Right ventricle myocardium inferior (tissue), 1 donor: ENCODE data around the gene DPP6. TPM values are rescaled to one million over a fixed set of nuclear protein-coding genes. Genes with fewer than 3 reads are reported as not detected.

Experiments used
- ATAC-seq: fragments of 200-7000 bp; cut with Tn5 transposase; one replicate; pipeline ENCODE4 v1.9.1; 2020; ENCODE audit warnings: mild to moderate bottlenecking, moderate library complexity
- DNase-seq: peaks from one replicate; pipeline ENCODE4 v3.0.0; 2021; ENCODE audit errors: missing footprints
- intact Hi-C: fragments of 100-400 bp; cut with DNase I; formaldehyde crosslinking; loops from one replicate; pipeline ENCODE4 v1.11.0; 2022
- total RNA-seq: library from RNA; stranded (reverse); fragmentation: NEBNext Ultra II Directional; extraction: Animal tissue kit (Norgen Biotek cat#: 25700); gene quantifications from one replicate; pipeline ENCODE4 v1.2.1, GENCODE V29; 2021
- donor health status: DM: no; HTN: yes; CAD: no; lungs with severe emphysema.

Gene DPP6
- total RNA-seq, 1 donor from 2014 or later, result 0.19 TPM

DNA sequence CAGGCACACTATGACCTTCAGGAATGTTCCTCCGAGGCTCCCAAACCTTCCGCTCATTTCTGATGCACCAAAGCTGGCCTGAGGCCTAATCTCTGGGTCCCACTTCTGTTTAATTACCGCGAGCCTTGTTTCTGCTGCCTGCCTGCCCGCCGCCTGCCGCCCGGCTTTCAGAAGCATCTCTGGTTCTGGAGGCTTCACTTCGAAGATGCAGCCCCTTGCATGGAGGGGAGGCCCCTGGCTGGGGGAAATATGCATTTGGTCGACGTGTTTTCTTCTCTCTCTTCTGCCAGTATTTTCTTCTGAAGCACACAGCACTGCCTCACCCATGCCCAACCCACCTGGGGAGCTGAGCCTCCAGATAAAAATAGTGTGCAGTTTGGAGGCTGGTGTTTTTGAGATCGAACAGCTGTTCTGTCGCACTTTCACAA, 783.8 kb downstream of the DPP6 start:
- intact Hi-C loops, result no loop called here

DNA sequence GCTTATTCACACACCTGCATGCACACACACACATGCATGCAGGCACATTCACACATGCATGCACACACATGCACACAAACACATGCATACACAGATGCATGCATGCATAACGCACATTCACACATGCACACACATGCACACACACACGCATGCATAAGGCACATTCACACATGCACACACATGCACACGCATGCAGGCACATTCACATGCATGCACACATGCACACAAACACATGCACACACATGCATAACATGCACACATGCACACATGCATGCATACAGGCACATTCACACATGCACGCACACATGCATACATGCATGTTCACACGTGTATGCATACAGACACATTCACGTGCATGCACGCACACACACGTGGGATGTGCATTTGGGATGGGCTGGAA, 784.9 kb downstream of the DPP6 start:
- DNase-seq, result no peak
- no peak for ATAC-seq
- intact Hi-C loops, result no loop called here

More for the DNA sequence above, 783.8 kb downstream of the DPP6 start:
- no peak for DNase-seq
- no peak for ATAC-seq

DNA sequence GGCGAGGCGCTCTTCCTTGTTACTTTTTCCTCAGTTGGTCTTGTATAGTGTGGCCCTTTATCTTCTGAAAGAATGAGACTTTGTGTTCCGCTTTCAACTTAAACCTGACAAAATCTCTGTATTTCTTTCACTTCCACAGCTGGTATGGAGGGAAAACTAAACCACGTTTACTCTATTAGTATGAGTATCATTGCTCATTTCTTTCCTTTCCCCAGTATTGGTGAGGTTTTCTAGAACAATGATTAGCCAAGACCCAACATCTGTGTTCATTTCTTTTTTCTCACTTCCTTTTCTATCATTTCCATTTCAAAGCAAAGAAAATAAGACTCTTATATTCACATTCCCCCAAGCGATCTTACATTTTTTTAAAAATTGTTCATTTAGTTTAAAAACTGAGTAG, 785.4 kb downstream of the DPP6 start:
- intact Hi-C loops, result no loop called here
- no peak for DNase-seq
- no peak for ATAC-seq

DNA sequence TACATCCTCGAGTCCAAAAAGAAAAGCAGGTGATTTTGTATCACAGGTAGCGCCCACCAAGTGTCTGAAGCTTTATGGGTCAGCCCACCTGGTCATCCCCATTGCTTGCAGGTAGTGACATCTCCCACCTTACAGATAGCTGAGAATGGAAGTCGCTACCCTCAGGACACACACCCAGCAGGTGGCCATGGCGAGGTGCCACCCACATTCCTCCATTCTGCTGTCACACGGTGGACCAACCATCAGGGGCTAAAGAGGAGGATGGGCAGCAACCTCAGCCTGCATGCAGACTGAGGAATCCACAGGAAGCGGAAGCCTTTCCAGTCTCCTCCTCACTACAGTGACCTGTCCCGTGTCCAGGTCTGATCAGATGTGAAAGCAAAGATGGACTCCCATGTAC, 787.9 kb downstream of the DPP6 start:
- no peak for ATAC-seq
- intact Hi-C loops, result no loop called here

DNA sequence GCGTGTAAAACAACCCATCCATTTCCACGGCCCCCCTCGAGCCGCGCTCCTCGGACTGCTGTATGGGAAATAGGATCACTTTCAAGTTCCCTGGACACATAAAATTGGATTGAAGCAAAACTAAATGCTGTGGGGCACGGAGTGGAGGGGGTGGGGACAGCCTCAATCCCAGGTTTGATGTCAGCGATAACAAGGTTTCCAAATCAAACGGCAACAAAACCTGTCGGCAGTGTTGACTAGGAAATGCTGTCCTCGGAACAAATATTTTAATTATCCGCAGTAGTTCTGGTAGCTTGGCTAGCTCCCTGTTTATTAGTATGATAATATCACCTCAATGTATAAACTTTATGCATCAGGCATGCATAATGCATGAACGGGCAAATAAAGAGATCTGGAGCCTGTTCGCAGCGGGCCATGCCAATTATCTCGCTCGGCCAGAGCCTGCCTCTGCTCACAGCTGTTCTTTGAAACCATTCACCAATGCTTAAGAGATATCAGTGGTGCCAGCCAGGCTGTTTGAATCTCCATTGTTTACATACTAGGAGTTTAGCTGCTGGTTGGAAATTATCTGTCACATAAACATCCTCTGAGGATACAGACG, 789.6 kb downstream of the DPP6 start:
- intact Hi-C loops, result no loop called here
- DNase-seq, result no peak
- no peak for ATAC-seq

More for the DNA sequence above, 787.9 kb downstream of the DPP6 start:
- DNase-seq, result no peak

DNA sequence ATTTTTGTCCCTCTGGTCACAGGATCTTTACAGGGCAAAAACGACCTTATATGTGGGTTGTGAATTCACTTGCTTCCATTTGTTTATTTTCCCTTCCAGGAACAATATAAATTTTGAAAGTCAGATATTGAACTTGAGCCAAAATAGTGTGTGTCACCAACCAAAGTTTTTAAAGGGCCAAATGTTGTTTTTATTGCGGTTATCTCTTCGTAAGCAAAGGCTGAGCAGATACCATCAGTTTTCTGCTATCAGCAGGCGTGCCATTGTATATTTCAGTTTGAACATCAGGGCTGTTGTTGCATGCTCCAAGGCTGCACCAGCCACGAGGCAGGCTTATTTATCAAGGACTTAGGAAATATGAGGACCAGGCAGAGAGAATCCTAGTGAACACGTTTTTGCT, 790.4 kb downstream of the DPP6 start:
- intact Hi-C loops, result no loop called here
- DNase-seq (no peak), ATAC-seq (no peak)

DNA sequence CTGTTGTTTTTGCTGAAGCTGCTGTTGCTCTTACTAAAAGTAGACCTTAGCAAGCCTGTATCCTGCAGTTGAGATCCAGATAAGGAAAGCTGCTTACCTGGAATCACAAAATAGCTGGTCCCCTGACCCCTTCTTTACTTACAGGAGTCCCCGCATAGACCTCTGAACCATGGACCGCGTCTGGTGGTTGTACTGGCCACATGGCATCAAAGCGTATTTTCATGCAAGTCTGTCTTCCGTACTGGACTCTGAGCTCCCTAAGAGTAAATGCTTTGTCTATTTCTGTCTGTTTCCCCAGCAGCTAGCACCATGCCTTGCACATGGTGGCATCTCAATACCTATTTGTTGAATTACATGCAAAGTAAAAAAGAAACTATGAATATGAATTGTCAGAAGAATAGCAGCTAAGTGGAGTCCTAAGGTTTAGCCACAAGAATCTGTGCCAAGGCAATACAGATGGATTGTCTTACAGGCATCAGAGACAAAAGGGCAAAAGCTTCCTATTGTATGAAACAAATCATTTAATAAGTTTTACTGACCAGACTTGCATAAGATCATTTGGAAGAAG, 791.6 kb downstream of the DPP6 start:
- intact Hi-C loops, result no loop called here
- ATAC-seq, result no peak
- no peak for DNase-seq

DNA sequence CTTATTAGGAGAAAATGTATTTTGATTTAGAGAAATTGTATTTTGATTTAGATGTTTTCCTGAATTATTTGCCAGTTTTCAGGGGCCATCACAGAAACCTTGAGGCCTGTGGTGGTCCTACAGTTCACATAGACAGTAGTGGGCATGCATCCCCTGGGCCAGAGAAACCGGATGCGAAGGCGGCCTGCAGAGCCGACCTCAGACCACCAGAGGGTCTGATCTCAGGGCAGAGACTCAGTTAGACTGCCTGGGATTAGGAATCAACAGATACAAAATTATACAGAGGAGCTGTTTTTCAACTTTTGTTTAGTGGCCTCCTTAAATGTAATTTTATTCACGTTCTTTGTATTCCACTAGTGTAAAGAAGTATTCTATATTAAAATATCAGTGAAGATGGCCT, 792.3 kb downstream of the DPP6 start:
- ATAC-seq (no peak), DNase-seq (no peak)
- intact Hi-C loops, result no loop called here

DNA sequence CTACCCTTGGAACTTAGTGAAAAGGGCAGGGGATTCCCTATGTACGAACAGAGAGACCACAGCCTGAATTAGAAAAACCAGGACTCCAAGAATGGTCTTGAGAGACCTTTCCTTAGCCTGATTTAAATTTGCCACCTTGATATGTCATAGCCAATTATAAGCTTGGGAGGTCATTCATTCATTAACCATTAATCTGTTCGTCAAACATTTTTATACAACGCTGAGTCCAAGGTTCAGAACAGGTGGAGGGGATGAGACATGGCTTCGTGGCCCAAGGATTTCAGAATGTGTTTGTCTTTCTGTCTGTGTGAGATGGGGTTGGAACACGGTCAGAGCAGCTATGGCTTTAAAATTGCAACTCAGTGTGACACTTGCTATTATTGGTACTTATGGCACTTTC, 792.8 kb downstream of the DPP6 start:
- DNase-seq (no peak), ATAC-seq (no peak)
- intact Hi-C loops, result no loop called here

DNA sequence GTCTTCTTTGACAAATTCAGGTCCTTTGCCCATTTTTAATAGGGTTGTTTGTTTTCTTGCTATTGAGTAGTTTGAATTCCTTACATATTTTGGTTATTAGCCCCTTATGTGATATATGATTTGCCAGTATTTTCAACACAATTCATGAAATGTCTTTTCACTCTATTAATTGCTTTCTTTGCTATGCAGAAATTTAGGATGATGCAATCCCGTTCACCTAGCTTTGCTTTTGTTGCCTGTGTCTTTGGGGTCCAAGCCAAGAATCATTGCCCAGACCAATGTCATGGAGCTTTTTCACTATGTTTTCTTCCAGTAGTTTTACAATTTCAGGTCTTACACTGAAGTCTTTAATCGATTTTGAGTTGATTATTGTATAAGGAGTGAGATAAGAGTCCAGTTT, 796.3 kb downstream of the DPP6 start:
- no peak for DNase-seq
- intact Hi-C loops, result no loop called here

DNA sequence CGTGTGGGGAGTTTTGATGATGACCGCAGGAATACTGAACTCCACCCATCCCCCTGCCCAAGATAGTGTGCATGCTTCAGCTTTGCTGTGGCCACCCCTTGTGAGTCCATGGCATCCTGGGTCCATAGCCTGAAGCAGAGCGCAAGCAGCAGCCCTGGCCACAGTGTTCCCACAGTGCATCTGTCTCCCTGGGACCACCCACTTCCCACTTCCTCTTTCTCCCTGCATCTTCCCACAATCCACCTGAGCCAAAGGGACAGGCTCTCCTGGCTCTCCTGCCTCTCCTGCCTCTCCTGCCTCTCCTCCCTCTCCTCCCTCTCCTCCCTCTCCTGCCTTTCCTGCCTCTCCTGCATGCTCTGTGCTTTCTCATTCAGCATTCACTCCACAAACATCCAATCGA, 800.0 kb downstream of the DPP6 start:
- no peak for ATAC-seq
- DNase-seq, result no peak
- intact Hi-C loops, result no loop called here

More for the DNA sequence above, 796.3 kb downstream of the DPP6 start:
- ATAC-seq, result no peak

DNA sequence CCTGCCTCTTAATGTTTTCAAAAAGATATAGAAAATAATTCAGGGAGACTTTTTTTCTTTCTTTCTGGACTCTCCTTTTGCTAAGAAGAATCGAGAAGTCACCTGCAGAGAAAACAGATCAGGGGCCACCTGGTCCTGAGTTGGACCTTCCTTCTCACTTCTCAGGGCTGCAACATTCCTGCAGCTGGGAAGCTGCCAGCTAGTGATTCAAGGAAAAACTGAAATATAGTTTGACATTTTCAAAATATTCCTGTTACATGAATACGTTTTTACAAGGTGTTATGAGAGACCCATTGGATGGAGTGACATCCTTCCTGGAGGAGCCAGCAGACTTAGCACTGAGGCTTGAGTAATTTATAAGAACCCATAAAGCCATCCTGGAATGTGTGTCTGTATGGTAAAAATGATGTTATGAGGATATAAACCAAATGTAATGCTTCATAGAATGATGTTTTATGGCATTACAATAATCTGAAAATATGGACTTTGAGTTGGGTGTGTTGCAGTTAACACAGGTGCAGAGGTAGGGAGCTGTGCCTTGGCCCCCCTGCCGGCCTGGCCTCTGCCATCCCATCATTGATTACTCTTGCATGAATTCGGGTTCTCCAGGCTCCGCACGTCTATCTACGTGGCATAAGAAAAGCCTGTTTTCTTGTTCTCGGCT, 801.0 kb downstream of the DPP6 start:
- intact Hi-C loops, result no loop called here
- DNase-seq (no peak), ATAC-seq (no peak)

DNA sequence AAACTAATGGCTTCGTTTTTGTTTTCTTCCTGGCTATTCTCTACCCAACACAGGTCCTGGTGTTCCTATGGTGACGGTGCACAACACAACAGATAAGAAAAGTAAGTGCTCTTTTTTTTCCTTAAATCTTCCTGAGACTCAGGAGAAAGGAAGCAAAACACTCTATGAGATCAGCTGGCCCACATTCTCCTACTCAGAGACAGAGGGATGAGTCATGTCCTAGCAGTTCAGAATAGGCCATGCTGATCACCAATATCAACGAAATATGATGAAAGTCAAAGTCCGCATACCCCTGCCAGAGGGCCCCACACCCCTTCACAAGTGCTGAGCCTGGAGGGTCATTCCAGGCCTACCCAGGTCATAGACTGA, 801.5 kb downstream of the DPP6 start:
- DNase-seq, result no peak
- intact Hi-C loops, result no loop called here
- no peak for ATAC-seq

DNA sequence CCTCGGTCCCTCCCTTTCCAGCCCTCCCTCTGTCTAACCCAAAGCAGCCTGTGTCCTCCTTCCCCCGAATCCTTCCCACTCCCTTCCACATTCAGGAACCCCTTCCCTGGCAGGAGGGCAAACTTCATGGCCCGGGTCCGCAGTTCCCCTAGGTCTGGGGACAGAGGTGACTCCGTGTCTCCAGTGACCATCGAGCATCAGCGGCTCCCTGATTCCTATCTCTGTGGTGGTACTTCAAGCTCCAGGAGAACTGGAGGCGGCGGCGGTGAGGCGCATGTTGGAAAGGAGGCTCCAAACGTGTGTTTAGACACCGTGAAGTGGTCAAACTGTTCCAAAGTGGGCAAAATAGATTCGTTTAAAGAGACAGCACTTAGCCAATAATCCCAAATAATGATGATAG, 802.6 kb downstream of the DPP6 start:
- intact Hi-C loops, result no loop called here
- DNase-seq (no peak), ATAC-seq (no peak)

DNA sequence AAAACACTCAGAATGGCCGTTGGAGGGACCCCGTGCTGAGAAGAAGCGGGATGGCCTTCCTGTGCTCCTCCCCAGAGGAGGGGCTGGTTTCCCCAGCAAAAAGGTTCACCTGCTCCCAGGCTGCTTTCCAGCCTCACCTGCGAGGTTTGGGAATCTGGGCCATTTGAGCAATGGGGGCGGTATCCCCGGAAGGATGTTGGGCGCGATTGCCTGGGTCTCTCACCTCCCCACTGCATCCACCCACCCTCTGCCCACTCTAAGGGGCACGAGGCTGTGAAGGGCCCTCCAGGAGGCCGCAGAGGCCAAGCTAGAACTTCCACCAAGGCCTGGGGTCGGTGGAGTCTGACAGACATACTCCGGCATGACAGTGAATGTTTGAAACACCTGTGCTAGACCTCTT, 803.2 kb downstream of the DPP6 start:
- intact Hi-C loops, result no loop called here

DNA sequence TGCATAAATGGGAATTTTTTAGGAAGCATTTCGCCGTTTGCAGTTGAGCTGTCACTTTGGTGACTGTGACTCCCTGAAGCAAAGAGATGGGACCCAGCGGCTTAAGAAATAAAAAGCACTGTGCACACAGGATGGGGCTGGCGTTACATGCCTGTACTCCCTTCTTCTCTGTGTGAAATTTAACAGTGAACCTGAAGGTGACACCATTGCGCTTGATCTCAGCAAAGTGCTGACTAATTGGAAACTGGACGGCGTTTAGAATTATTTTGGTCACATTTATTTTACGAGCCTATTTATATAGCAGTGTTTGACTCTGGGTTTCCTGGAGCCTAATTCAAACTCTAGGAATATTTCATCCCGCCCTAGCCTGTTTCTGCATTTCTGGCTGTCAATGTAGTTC, 804.5 kb downstream of the DPP6 start:
- ATAC-seq (no peak), DNase-seq (no peak)
- intact Hi-C loops, result no loop called here

More for the DNA sequence above, 803.2 kb downstream of the DPP6 start:
- no peak for ATAC-seq
- no peak for DNase-seq

DNA sequence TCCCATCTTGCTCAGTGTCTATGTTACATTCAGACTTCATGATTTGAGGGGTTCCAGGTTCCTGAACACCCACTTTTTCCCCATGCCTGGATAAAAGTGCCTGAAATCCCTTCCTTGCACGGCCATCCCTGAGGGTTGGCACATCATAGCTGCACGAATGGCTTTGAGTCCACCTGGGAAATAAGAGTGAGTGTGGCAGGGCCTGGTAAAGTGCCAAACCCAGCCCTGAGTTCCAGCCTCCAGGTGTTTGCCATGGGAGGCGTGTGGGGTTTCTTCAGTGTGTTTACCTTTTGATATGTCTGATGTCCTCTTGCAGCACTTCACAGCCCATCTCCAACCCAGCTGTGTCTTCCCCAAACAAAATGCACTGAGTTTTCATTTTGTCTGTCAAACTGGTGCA, 805.0 kb downstream of the DPP6 start:
- intact Hi-C loops, result no loop called here
- ATAC-seq, result no peak
- no peak for DNase-seq

DNA sequence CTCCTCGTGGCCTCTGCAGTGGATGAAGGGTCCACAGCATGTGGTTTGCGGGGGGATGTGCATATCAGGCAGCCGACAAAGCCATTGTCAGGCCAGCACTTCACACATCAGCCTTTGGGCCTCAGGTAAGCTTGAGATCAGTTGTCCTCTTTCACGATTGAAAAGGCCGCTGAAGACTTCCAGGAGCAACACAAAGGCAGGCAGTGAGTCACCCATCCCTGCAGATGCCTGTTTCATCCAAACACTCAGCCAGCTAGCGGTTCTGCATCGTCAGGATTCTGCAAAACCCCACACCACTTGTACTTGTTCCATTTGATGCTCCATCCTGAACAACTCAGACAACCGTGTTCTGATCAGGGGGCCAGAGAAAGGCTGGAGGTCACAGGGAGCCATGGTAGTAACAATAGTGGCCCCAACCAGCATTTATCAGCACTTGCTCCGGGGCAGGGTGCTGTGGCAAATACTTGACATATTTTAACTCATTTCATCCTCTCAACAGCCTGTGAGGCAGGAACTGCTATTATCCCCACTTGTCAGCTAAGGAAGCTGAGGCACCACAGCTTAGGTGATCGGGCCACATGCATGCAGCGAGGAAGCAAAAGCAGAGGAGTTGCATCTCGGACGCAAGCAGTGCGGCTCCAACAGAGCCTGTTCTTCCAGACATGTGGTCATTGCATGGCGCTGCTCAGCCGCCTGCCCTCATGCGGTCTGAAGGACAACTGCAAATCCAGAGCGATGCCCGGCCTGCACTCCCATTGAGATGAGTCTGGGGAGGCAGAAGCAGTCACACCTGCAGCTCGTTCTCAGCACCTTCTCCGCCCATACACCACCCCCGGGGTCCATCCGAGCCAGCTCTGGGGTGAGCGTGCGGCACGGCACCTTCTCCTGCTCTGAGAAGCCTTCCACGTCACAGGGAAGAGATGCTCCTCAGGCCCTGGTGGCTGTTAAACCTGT, 805.8 kb downstream of the DPP6 start:
- DNase-seq, result no peak
- ATAC-seq, result no peak
- intact Hi-C loops, result no loop called here

DNA sequence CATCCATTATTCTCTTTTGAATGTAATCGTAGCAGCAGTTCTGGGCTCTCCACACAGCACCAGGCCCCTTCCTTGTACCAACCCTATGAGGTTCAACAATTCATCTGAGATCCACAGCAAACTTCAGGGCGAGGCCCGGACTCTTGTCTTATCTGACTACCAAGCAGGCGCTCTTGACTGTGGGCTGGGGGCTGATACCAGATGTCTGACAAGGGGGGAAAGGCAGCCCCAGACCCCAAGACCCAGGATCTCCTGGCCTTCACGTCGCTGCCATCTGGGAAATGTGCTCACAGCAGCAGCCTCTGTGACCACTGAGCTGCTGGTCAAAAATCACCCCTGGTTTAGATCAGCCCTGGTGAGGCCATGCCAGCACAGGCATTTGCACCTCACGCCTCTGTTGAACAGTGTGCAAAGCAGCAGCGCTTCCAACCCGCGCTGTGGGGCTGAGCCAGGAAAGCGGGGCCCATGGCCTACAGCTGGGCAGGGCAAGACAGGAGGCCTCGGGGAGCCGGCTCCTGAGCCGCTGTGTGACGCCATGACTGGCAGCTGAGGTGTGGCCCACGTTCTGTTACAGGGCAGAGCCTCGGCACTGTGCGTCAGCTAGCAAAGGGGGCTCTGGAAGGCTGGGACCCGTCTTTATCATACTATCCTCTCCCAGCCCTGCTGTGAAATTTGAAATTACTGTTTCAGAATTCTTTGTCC, 806.8 kb downstream of the DPP6 start:
- intact Hi-C loops, result no loop called here
- DNase-seq, result no peak
- ATAC-seq, result no peak
